K562 (cell line): Measurements from ENCODE around the gene GALNT5. TPM values are rescaled to one million over a fixed set of nuclear protein-coding genes. Genes with fewer than 3 reads are reported as not detected.

Experiments used
- ATF2 ChIP-seq: sonication (generic); formaldehyde crosslinking; IDR thresholded peaks from 2 replicates; pipeline ENCODE4 v1.8.1; 2022; ENCODE audit warnings: missing genetic modification reagents
- ATF6 ChIP-seq: sonication (generic); formaldehyde crosslinking; IDR thresholded peaks from 2 replicates; pipeline ENCODE4 v1.4.0; 2020; ENCODE audit warnings: mild to moderate bottlenecking, missing genetic modification reagents
- BHLHE40 ChIP-seq: IDR thresholded peaks from 2 replicates; pipeline ENCODE4 v1.6.1; 2011; ENCODE audit warnings: low read length, improper control_type of control experiment
- CBFA2T3 ChIP-seq: fragments of 450-650 bp; IDR thresholded peaks from 2 replicates; pipeline ENCODE4 v1.6.1; 2017
- ERF ChIP-seq: fragments of 450-650 bp; formaldehyde crosslinking; IDR thresholded peaks from 2 replicates; pipeline ENCODE4 v1.4.0; 2020; ENCODE audit warnings: mild to moderate bottlenecking, mixed read lengths
- FOXP1 ChIP-seq: sonication (generic); formaldehyde crosslinking; IDR thresholded peaks from 2 replicates; pipeline ENCODE4 v1.8.0; 2022; ENCODE audit warnings: mild to moderate bottlenecking, missing genetic modification reagents
- GABPA ChIP-seq: fragments of 200-800 bp; sonication (Bioruptor generic); conservative IDR thresholded peaks from 2 replicates; pipeline ENCODE4 v1.6.1; 2016; ENCODE audit warnings: low read depth, missing genetic modification characterization, missing compliant biosample characterization
- HOMEZ ChIP-seq: fragments of 250-450 bp; sonication (Bioruptor Pico); IDR thresholded peaks from 2 replicates; pipeline ENCODE4 v1.4.0; 2020; ENCODE audit warnings: mild to moderate bottlenecking, moderate library complexity
- MAFG ChIP-seq: fragments of 450-650 bp; conservative IDR thresholded peaks from 2 replicates; pipeline ENCODE4 v1.6.1; 2016; ENCODE audit warnings: missing genetic modification characterization, missing compliant biosample characterization
- MED1 ChIP-seq: sonication (generic); formaldehyde crosslinking; IDR thresholded peaks from 2 replicates; pipeline ENCODE4 v1.8.1; 2023; ENCODE audit warnings: missing genetic modification reagents, borderline replicate concordance
- NFE2L1 ChIP-seq: fragments of 450-650 bp; IDR thresholded peaks from 2 replicates; pipeline ENCODE4 v1.6.1; 2016; ENCODE audit warnings: missing genetic modification characterization, low read depth, mild to moderate bottlenecking, missing compliant biosample characterization, moderate library complexity, borderline replicate concordance
- NFIC ChIP-seq: fragments of 450-650 bp; IDR thresholded peaks from 2 replicates; pipeline ENCODE4 v1.6.1; 2017; ENCODE audit warnings: mild to moderate bottlenecking, inconsistent platforms
- NR3C1 ChIP-seq: sonication (generic); formaldehyde crosslinking; IDR thresholded peaks from 2 replicates; pipeline ENCODE4 v1.8.1; 2022; ENCODE audit warnings: missing genetic modification reagents
- PTBP1 ChIP-seq: fragments of 200-400 bp; formaldehyde crosslinking; IDR thresholded peaks from 2 replicates; pipeline ENCODE4 v1.6.1; 2017; ENCODE audit warnings: low read depth, low read length
- RUNX1 ChIP-seq: sonication (generic); IDR thresholded peaks from 2 replicates; pipeline ENCODE4 v1.6.1; 2016; ENCODE audit warnings: antibody characterized with exemption, low read depth
- SAFB ChIP-seq: fragments of 200-400 bp; formaldehyde crosslinking; IDR thresholded peaks from 2 replicates; pipeline ENCODE4 v1.6.1; 2017; ENCODE audit warnings: low read depth, low read length, borderline replicate concordance
- SMC3 ChIP-seq: conservative IDR thresholded peaks from 2 replicates; pipeline ENCODE4 v1.6.1; 2011; ENCODE audit warnings: low read depth, low read length, improper control_type of control experiment; ENCODE audit not compliant: insufficient read depth
- TBL1XR1 ChIP-seq, 2 experiments: IDR thresholded peaks; 2 replicates each; pipeline ENCODE4 v1.6.1; 2012; ENCODE audit warnings: improper control_type of control experiment in 2 of 2, low read length in 2 of 2, mild to moderate bottlenecking in 1 of 2
- UBTF ChIP-seq, 2 experiments: IDR thresholded peaks; 2 replicates each; pipeline ENCODE4 v1.6.1; 2012; ENCODE audit warnings: improper control_type of control experiment in 2 of 2, low read depth in 2 of 2, low read length in 2 of 2, borderline replicate concordance in 1 of 2
- XRCC5 ChIP-seq: fragments of 200-400 bp; formaldehyde crosslinking; IDR thresholded peaks from 2 replicates; pipeline ENCODE4 v1.6.1; 2017; ENCODE audit warnings: low read depth, mild to moderate bottlenecking, low read length
- ZNF184 ChIP-seq: sonication (generic); formaldehyde crosslinking; IDR thresholded peaks from 2 replicates; pipeline ENCODE4 v1.5.0; 2020; ENCODE audit warnings: missing genetic modification reagents
- polyA plus RNA-seq, 8 experiments: library from polyadenylated mRNA; depleted of rRNA in 4 of 8; stranded (reverse) in 5 of 8; unstranded in 3 of 8; fragments of >200 nt; fragmentation: Nextera tagmentation in 2 of 8; fragmentation: Illumina TruSeq in 1 of 8; extraction: Ambion mirVana in 2 of 8; extraction: Trizol in 1 of 8; gene quantifications; 2 replicates each; pipeline versions ENCODE4 v1.2.1 to v1.2.3, GENCODE V29; 2011 to 2014; ENCODE audit warnings: inconsistent platforms in 1 of 8, missing spikeins in 1 of 8
- total RNA-seq, 7 experiments: library from RNA; depleted of rRNA in 6 of 7; stranded (reverse); fragments of >200 nt in 6 of 7; fragmentation: Illumina TruSeq in 2 of 7; extraction: Trizol in 2 of 7; gene quantifications; 2 replicates each; pipeline versions ENCODE4 v1.2.1 to v1.2.3, GENCODE V29; 2011 to 2021; ENCODE audit warnings: low replicate concordance in 1 of 7

Gene GALNT5
- total and polyA plus RNA-seq, 9 of the 15 experiments (the other 6 are each of a cell fraction or from before 2014, with no cell fraction given) = 21.6 to 73.0 (median 54.7) TPM

- TF ChIP-seq GABPA (tag) = no peak
- no peak for TF ChIP-seq RUNX1
- TF ChIP-seq FOXP1 = no peak
- no peak for TF ChIP-seq ERF (CRISPR knock-in tag)
- TF ChIP-seq PTBP1 = no peak
- no peak for TF ChIP-seq MED1 (CRISPR knock-in tag)
- no peak for TF ChIP-seq MAFG
- 0 out of 4 replicates have a peak, but pooled peaks of 1 of the 2 experiments have one; percentile 45 for TF ChIP-seq UBTF (IDR thresholded peaks at IDR 0.05; ENCODE audit: borderline replicate concordance in 1 of 2, low read depth in 2 of 2, low read length in 2 of 2)
- no peak for TF ChIP-seq CBFA2T3
- TF ChIP-seq SAFB = no peak
- TF ChIP-seq ATF2 (CRISPR knock-in tag) = no peak
- no peak; a peak in 1 of 4 replicates for TF ChIP-seq TBL1XR1 (IDR thresholded peaks at IDR 0.05; ENCODE audit: low read length in 2 of 2)
- TF ChIP-seq NFIC = no peak
- no peak for TF ChIP-seq ATF6 (CRISPR knock-in tag)
- TF ChIP-seq XRCC5 = peak; percentile 34; the same call in 1 of the 2 replicates
- no peak for TF ChIP-seq ZNF184 (CRISPR knock-in tag)
- no peak for TF ChIP-seq HOMEZ (CRISPR knock-in tag)
- TF ChIP-seq BHLHE40 = peak; percentile 33; the same call in 1 of the 2 replicates
- peak; percentile 75; the same call in 1 of the 2 replicates for TF ChIP-seq SMC3
- TF ChIP-seq NR3C1 = no peak
- no peak for TF ChIP-seq NFE2L1 (tag)
Measured at GRCh38 chr2:157327621-157328500, 70.4 kb downstream of the GALNT5 start (continued).
